ENCODE results near the gene ITGAE. TPM values are rescaled to one million over a fixed set of nuclear protein-coding genes. Genes with fewer than 3 reads are reported as not detected.
A peak's percentile ranks its signal among the peaks of the same experiment; 100 is the strongest.
"Not testable (repeated sequence)": the region's sequence is repeated elsewhere in the genome, so short reads cannot be mapped to it uniquely, and the experiment has no call there.

The ITGAE gene
- total RNA-seq, 1 donor from 2014 or later, result 16.7 TPM

DNA sequence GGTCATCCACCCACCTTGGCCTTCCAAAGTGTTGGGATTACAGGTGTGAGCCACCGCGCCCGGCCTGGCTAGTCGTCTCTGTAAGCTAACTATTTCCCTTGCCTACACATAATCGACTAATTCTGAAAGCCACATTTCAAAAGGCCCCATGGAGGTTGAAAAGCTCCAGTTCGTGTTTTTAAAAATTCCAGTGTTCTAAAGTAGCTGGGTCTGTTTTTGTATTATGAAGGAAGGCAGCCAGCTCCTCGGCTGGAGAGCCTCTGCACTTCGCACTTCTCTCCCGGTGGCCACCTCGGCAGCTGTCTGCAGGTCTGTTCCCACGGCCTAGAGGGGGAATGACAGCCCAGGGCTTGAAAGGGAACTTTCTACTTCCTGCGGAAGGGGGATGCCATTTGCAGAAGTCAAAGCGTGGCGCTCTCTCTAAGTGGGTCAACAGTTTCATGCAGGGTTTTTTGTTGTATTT is 60.3 kb downstream of the ITGAE start:
- H3K4me1 ChIP-seq (ENCODE audit: control insufficient read depth in 3 of 3, insufficient read depth in 3 of 3, low read length in 3 of 3), result peaks cover 6 to 14% (median 8%) of the 10 kb centered on the region in 3 donors
- no peaks in the 10 kb centered on the region for H3K36me3 ChIP-seq (ENCODE audit: control insufficient read depth in 3 of 3, insufficient read depth in 3 of 3, low read length in 3 of 3)
- peaks cover 0 to under 1% (median 0%) of the 10 kb centered on the region in 3 donors for H3K27me3 ChIP-seq (ENCODE audit: control insufficient read depth in 3 of 3, insufficient read depth in 3 of 3, low read length in 3 of 3)
- H3K27ac ChIP-seq (ENCODE audit: low read depth, low read length), result no peak overlapping the region
- no peaks in the 10 kb centered on the region for H3K9me3 ChIP-seq (ENCODE audit: control insufficient read depth in 3 of 3, low read length in 3 of 3)
- H3K9ac ChIP-seq (ENCODE audit: low read depth in 1 of 3, low read length in 3 of 3), result no peak overlapping the region
- no peak overlapping the region for H3K4me3 ChIP-seq (ENCODE audit: low read length in 3 of 3)

DNA sequence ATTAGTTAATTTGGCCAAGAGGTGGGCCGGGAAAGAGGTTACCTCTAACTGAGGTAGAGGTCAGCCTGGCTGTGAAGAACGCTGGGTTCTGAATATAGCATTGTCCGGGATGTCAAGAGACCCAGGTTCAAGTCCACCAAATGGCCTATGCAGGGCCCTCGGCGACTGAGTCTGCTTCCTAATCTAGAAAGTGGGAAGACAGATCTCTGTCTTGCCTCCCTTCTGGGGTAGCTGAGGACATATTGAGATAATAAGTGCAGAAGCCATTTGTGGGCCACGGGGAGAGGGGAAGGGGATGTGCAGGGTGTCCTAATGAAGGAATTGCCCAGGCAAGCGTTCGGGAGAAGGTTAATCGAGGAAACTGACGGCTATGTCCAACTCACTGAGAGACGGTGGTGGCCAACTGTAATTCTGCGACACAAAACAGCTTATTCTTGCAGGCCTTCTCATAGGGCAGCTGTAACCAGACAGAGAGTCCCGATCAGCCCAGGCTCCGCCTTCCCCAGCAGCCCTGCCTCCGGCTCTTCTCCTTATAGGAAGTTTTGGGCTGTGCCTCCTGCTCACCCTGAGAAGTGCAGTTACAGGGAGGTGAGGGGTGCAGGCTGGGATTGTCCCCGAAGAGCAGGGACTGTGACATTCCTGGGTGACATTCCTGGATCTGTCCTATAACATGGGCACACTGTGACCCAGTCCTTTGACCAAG is 61.4 kb downstream of the ITGAE start:
- H3K27me3 ChIP-seq (ENCODE audit: control insufficient read depth in 3 of 3, insufficient read depth in 3 of 3, low read length in 3 of 3), result no peaks in the 10 kb centered on the region
- no peaks in the 10 kb centered on the region for H3K9me3 ChIP-seq (ENCODE audit: control insufficient read depth in 3 of 3, low read length in 3 of 3)
- peaks cover 6 to 14% (median 8%) of the 10 kb centered on the region in 3 donors for H3K4me1 ChIP-seq (ENCODE audit: control insufficient read depth in 3 of 3, insufficient read depth in 3 of 3, low read length in 3 of 3)
- no peak overlapping the region for H3K27ac ChIP-seq (ENCODE audit: low read depth, low read length)
- H3K36me3 ChIP-seq (ENCODE audit: control insufficient read depth in 3 of 3, insufficient read depth in 3 of 3, low read length in 3 of 3), result no peaks in the 10 kb centered on the region
- H3K9ac ChIP-seq (ENCODE audit: low read depth in 1 of 3, low read length in 3 of 3), result no peak overlapping the region
- H3K4me3 ChIP-seq (ENCODE audit: low read length in 3 of 3), result no peak overlapping the region

DNA sequence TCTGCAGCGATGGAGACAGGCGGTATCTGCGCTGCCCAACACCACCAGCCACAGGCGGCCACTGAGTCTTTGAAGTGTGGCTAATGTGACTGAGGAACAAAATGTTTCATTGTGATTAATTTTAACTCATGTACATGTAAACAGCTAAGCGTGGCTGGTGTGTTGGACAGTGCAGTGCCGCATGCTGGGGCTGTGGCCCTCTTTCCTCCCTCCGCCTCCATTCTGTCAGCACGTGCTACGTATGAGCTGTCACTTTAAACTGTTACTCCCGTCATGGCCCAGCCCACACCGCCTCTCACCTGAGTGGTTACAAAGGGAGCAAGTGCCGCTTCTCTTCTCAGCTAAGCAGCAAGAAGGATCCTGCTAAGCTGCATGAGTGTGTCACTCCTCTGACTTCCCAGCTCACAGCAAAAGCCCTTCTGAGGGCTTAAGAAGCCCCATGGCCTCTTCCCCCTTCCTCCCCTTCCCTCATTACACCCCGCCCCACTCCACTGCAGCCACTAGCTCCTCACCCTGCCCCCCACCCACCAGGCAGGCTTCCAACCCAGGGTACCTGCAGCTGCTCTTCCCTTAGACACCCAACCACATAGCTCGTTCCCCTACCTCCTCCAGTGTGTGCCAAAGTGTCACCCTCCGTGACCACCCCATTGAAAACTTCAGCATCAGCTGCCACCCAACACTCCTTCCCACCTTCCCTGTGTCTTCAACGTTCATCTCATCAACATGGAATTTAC is 62.3 kb downstream of the ITGAE start:
- no peaks in the 10 kb centered on the region for H3K36me3 ChIP-seq (ENCODE audit: control insufficient read depth in 3 of 3, insufficient read depth in 3 of 3, low read length in 3 of 3)
- no peaks in the 10 kb centered on the region for H3K9me3 ChIP-seq (ENCODE audit: control insufficient read depth in 3 of 3, low read length in 3 of 3)
- no peaks in the 10 kb centered on the region for H3K27me3 ChIP-seq (ENCODE audit: control insufficient read depth in 3 of 3, insufficient read depth in 3 of 3, low read length in 3 of 3)
- H3K27ac ChIP-seq (ENCODE audit: low read depth, low read length), result peak overlapping the region; percentile 58
- H3K9ac ChIP-seq (ENCODE audit: low read depth in 1 of 3, low read length in 3 of 3), result peak overlapping the region in 2 of 3 donors; percentile 64 to 76
- peak overlapping the region in 2 of 3 donors; percentile 15 to 55 for H3K4me3 ChIP-seq (ENCODE audit: low read length in 3 of 3)
- peaks cover 6 to 14% (median 8%) of the 10 kb centered on the region in 3 donors for H3K4me1 ChIP-seq (ENCODE audit: control insufficient read depth in 3 of 3, insufficient read depth in 3 of 3, low read length in 3 of 3)

DNA sequence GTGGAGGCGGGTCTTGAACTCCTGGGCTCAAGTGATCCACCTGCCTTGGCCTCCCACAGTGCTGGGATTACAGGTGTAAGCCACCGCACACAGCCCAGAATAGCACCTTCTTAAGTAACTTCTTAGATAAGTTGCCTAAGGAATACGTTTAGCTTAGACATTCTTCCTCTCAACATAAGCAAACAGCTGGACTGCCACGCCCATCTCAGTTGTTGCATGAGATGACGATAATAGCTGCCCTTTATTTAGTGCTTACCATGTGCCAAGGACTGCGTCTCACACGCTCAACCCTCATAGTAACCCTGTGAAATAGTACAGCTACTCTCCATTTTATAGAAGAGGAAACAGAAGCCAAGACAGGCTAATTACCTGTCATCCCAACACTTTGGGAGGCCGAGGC is 65.5 kb downstream of the ITGAE start:
- Histone ChIP-seq H3K9me3 (ENCODE audit: control insufficient read depth in 3 of 3, low read length in 3 of 3) (no peaks in the 10 kb centered on the region), H3K36me3 (ENCODE audit: control insufficient read depth in 3 of 3, insufficient read depth in 3 of 3, low read length in 3 of 3) (no peaks in the 10 kb centered on the region), H3K4me3 (ENCODE audit: low read length in 3 of 3) (no peak overlapping the region), H3K27me3 (ENCODE audit: control insufficient read depth in 3 of 3, insufficient read depth in 3 of 3, low read length in 3 of 3) (no peaks in the 10 kb centered on the region), H3K27ac (ENCODE audit: low read depth, low read length) (no peak overlapping the region), H3K9ac (ENCODE audit: low read depth in 1 of 3, low read length in 3 of 3) (no peak overlapping the region), H3K4me1 (ENCODE audit: control insufficient read depth in 3 of 3, insufficient read depth in 3 of 3, low read length in 3 of 3) (peaks cover 9 to 25% (median 17%) of the 10 kb centered on the region in 3 donors)

DNA sequence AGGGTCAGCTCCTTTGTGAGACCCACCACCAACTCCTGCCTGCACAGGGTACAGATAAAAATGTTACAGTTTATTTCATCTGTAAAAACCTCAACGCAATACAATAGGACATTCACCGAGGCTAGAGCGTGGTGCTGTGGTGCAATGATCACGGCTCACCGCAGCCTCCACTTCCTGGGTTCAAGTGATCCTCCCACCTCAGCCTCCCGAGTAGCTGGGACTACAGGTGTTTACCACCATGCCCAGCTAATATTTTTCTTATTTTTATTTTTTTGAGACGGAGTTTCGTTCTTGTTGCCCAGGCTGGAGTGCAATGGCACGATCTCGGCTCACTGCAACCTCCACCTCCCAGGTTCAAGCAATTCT is 66.1 kb downstream of the ITGAE start:
- not testable (repeated sequence) for H3K9ac ChIP-seq (ENCODE audit: low read depth in 1 of 3, low read length in 3 of 3); H3K36me3 ChIP-seq (ENCODE audit: control insufficient read depth in 3 of 3, insufficient read depth in 3 of 3, low read length in 3 of 3); H3K9me3 ChIP-seq (ENCODE audit: control insufficient read depth in 3 of 3, low read length in 3 of 3); H3K27me3 ChIP-seq (ENCODE audit: control insufficient read depth in 3 of 3, insufficient read depth in 3 of 3, low read length in 3 of 3); H3K4me3 ChIP-seq (ENCODE audit: low read length in 3 of 3); H3K27ac ChIP-seq (ENCODE audit: low read depth, low read length)
- H3K4me1 ChIP-seq (ENCODE audit: control insufficient read depth in 3 of 3, insufficient read depth in 3 of 3, low read length in 3 of 3), result peaks cover 10 to 26% (median 18%) of the 10 kb centered on the region in 3 donors

DNA sequence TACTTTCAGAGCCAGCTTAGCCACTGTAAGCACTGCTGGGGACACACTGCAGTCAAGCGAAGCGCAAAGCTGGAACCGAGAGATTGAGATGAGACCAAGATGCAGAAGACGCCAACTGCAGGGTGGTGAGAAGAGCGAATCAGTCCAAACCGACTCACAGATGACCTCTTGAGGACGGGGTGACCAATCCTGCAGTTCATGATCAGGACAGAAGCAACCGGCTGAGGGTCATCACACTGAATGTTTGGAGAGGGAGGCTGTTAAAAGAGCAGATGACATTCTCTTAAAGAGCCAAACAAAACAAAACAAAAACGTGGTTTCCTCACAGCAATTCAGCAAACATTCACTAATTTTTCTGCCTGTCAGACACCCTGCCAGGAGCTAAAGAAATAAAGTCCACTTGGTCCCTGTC is 68.8 kb downstream of the ITGAE start:
- Histone ChIP-seq H3K9ac (ENCODE audit: low read depth in 1 of 3, low read length in 3 of 3) (peak overlapping the region in 1 of 3 donors; percentile 19), H3K9me3 (ENCODE audit: control insufficient read depth in 3 of 3, low read length in 3 of 3) (no peaks in the 10 kb centered on the region), H3K27ac (ENCODE audit: low read depth, low read length) (no peak overlapping the region)

DNA sequence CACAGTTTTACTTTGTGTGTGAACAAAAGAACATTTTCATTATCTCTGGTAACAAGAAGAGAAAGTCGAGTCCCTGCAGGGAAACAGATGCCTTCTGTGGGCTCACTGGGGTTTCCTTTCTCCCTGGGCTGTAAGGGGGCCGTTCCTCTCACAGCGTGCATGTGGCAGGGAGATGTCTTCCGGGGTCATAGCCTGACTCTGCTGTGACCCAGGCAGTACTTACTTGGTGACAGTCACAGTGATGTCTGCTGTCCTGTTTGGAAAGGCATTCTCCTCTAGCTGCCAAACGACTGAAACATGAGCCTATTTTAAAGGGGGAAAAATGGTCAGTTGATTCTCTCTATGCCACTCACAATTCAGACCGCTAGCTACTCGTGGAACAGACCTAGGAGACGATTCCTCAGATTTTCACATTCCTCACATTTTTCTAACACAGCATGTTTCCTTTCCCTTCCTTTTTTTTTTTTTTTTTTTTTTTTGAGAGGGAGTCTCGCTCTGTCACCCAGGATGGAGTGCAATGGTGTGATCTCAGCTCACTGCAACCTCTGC is 70.0 kb downstream of the ITGAE start:
- no peaks in the 10 kb centered on the region for H3K36me3 ChIP-seq (ENCODE audit: control insufficient read depth in 3 of 3, insufficient read depth in 3 of 3, low read length in 3 of 3)
- H3K27me3 ChIP-seq (ENCODE audit: control insufficient read depth in 3 of 3, insufficient read depth in 3 of 3, low read length in 3 of 3), result no peaks in the 10 kb centered on the region
- no peak overlapping the region for H3K27ac ChIP-seq (ENCODE audit: low read depth, low read length)
- H3K4me3 ChIP-seq (ENCODE audit: low read length in 3 of 3), result peak overlapping the region; percentile 27 to 52 (median 35)
- H3K4me1 ChIP-seq (ENCODE audit: control insufficient read depth in 3 of 3, insufficient read depth in 3 of 3, low read length in 3 of 3), result peaks cover 4 to 12% (median 10%) of the 10 kb centered on the region in 3 donors
- no peaks in the 10 kb centered on the region for H3K9me3 ChIP-seq (ENCODE audit: control insufficient read depth in 3 of 3, low read length in 3 of 3)
- peak overlapping the region in 1 of 3 donors; percentile 17 for H3K9ac ChIP-seq (ENCODE audit: low read depth in 1 of 3, low read length in 3 of 3)

More for the DNA sequence above, 68.8 kb downstream of the ITGAE start:
- Histone ChIP-seq H3K36me3 (ENCODE audit: control insufficient read depth in 3 of 3, insufficient read depth in 3 of 3, low read length in 3 of 3) (no peaks in the 10 kb centered on the region), H3K27me3 (ENCODE audit: control insufficient read depth in 3 of 3, insufficient read depth in 3 of 3, low read length in 3 of 3) (no peaks in the 10 kb centered on the region), H3K4me3 (ENCODE audit: low read length in 3 of 3) (no peak overlapping the region), H3K4me1 (ENCODE audit: control insufficient read depth in 3 of 3, insufficient read depth in 3 of 3, low read length in 3 of 3) (peaks cover 4 to 12% (median 10%) of the 10 kb centered on the region in 3 donors)

DNA sequence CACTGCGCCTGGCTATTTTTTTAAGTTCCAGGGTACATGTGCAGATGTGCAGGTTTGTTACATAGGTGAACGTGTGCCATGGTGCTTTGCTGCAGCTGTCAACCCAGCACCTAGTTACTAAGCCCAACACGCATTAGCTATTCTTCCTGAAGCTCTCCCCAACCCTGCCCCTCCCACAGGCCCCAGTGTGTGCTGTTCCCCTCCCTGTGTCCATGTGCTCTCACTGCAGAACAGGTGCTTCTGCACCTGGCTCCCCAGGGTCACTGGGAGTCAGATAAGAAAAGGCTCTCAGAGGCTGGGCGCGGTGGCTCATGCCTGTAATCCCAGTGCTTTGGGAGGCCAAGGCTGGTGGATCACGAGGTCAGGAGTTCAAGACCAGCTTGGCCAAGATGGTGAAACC is 71.1 kb downstream of the ITGAE start:
- Histone ChIP-seq H3K27ac (ENCODE audit: low read depth, low read length) (no peak overlapping the region), H3K9me3 (ENCODE audit: control insufficient read depth in 3 of 3, low read length in 3 of 3) (no peaks in the 10 kb centered on the region), H3K4me1 (ENCODE audit: control insufficient read depth in 3 of 3, insufficient read depth in 3 of 3, low read length in 3 of 3) (peaks cover 4 to 12% (median 10%) of the 10 kb centered on the region in 3 donors), H3K9ac (ENCODE audit: low read depth in 1 of 3, low read length in 3 of 3) (no peak overlapping the region), H3K36me3 (ENCODE audit: control insufficient read depth in 3 of 3, insufficient read depth in 3 of 3, low read length in 3 of 3) (no peaks in the 10 kb centered on the region), H3K27me3 (ENCODE audit: control insufficient read depth in 3 of 3, insufficient read depth in 3 of 3, low read length in 3 of 3) (no peaks in the 10 kb centered on the region), H3K4me3 (ENCODE audit: low read length in 3 of 3) (no peak overlapping the region)

DNA sequence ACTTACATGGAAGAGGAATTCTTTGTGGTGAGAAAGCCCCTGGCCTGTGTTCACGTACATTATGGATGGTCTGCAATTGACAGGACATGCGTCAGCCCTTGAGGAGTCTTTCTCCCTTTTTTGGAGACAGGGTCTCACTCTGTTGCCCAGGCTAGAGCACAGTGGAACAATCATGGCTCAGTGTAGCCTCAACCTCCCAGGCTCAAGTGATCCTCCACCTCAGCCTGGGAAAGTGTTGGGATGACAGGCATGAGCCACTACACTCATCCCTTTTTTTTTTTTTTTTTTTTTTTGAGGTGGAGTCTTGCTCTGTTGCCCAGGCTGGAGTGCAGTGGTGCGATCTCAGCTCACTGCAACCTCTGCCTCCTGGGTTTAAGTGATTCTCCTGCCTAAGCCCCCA is 72.9 kb downstream of the ITGAE start:
- H3K27me3 ChIP-seq (ENCODE audit: control insufficient read depth in 3 of 3, insufficient read depth in 3 of 3, low read length in 3 of 3); H3K9me3 ChIP-seq (ENCODE audit: control insufficient read depth in 3 of 3, low read length in 3 of 3); H3K9ac ChIP-seq (ENCODE audit: low read depth in 1 of 3, low read length in 3 of 3); H3K27ac ChIP-seq (ENCODE audit: low read depth, low read length); H3K4me3 ChIP-seq (ENCODE audit: low read length in 3 of 3); H3K36me3 ChIP-seq (ENCODE audit: control insufficient read depth in 3 of 3, insufficient read depth in 3 of 3, low read length in 3 of 3): not testable (repeated sequence)
- peaks cover 11 to 26% (median 18%) of the 10 kb centered on the region in 3 donors for H3K4me1 ChIP-seq (ENCODE audit: control insufficient read depth in 3 of 3, insufficient read depth in 3 of 3, low read length in 3 of 3)

DNA sequence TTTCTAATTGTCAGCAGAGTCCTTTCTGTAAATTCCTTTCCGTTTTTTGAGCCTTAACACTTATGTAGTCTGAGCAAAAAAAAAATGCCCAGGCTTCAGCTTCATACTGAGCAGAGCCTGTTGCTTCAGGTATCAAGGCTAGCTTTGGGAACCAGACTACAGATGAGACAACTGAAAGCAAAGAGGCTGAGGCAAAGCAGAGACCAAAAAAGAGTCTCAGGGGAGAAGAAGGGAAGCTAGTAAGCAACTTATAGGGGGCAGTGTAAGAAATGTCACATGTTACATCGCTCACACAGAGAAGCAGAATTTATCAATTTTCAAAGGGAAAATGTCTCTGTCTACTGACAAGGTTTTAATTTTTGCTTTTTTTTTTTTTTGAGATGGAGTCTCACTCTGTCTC is 73.9 kb downstream of the ITGAE start:
- no peaks in the 10 kb centered on the region for H3K9me3 ChIP-seq (ENCODE audit: control insufficient read depth in 3 of 3, low read length in 3 of 3)
- no peak overlapping the region for H3K9ac ChIP-seq (ENCODE audit: low read depth in 1 of 3, low read length in 3 of 3)
- no peaks in the 10 kb centered on the region for H3K36me3 ChIP-seq (ENCODE audit: control insufficient read depth in 3 of 3, insufficient read depth in 3 of 3, low read length in 3 of 3)
- H3K27me3 ChIP-seq (ENCODE audit: control insufficient read depth in 3 of 3, insufficient read depth in 3 of 3, low read length in 3 of 3), result no peaks in the 10 kb centered on the region
- H3K4me3 ChIP-seq (ENCODE audit: low read length in 3 of 3), result no peak overlapping the region
- no peak overlapping the region for H3K27ac ChIP-seq (ENCODE audit: low read depth, low read length)
- peaks cover 19 to 32% (median 24%) of the 10 kb centered on the region in 3 donors for H3K4me1 ChIP-seq (ENCODE audit: control insufficient read depth in 3 of 3, insufficient read depth in 3 of 3, low read length in 3 of 3)

Data from skeletal muscle tissue (tissue), 4 donors.